ENCODE results near the gene ISOC2. TPM values are rescaled to one million over a fixed set of nuclear protein-coding genes. Genes with fewer than 3 reads are reported as not detected.

Gene ISOC2
- total RNA-seq, 4 donors from 2014 or later, result 71.1 to 142 (median 97.6) TPM

- WGBS, 2 donors (ENCODE audit: low coverage in 1 of 2), result 63 to 71% methylated on average over 5 to 15 of the region's 15 CpGs
- in situ Hi-C loops (cut with MboI; ENCODE audit: low pct_ligation_motif_present in 1 of 4, low pct_unique_long_range_greater_than_20kb in 1 of 4, low sequenced_read_pairs in 3 of 4) (no loop called here), intact Hi-C loops (cut with DNase I; ENCODE audit: low total_unique reads) (no loop called here)
- Histone ChIP-seq H3K36me3 (no peaks in the 10 kb centered on the region), H3K9me3 (no peaks in the 10 kb centered on the region), H3K27me3 (no peaks in the 10 kb centered on the region), H3K4me3 (no peak overlapping the region), H3K27ac (no peak overlapping the region), H3K4me1 (peaks cover 9 to 31% (median 23%) of the 10 kb centered on the region in 4 donors)
- TF ChIP-seq POLR2AphosphoS5 (IDR thresholded peaks at IDR 0.05), result no peak
- no peak for TF ChIP-seq POLR2A (IDR thresholded peaks at IDR 0.05)
- no peak for TF ChIP-seq EP300 (IDR thresholded peaks at IDR 0.05; ENCODE audit: low read depth)
- no peak for TF ChIP-seq CTCF (IDR thresholded peaks at IDR 0.05)
- no peak for DNase-seq
These were observed 2.2 kb upstream of the ISOC2 start for GRCh38 chr19:55463583-55464031.

GRCh38 chr19:55462722-55463121 is 1.3 kb upstream of the ISOC2 start:
- Histone ChIP-seq H3K36me3 (no peaks in the 10 kb centered on the region), H3K9me3 (no peaks in the 10 kb centered on the region), H3K4me3 (peak overlapping the region in 1 of 4 donors; percentile 69), H3K27me3 (no peaks in the 10 kb centered on the region), H3K4me1 (peaks cover 6 to 28% (median 20%) of the 10 kb centered on the region in 4 donors), H3K27ac (no peak overlapping the region)
- DNase-seq, result no peak
- TF ChIP-seq CTCF (IDR thresholded peaks at IDR 0.05), result no peak
- TF ChIP-seq POLR2A (IDR thresholded peaks at IDR 0.05), result no peak
- TF ChIP-seq EP300 (IDR thresholded peaks at IDR 0.05; ENCODE audit: low read depth), result no peak
- no peak for TF ChIP-seq POLR2AphosphoS5 (IDR thresholded peaks at IDR 0.05)
- in situ Hi-C loops (cut with MboI; ENCODE audit: low pct_ligation_motif_present in 1 of 4, low pct_unique_long_range_greater_than_20kb in 1 of 4, low sequenced_read_pairs in 3 of 4), result no loop called here
- intact Hi-C loops (cut with DNase I; ENCODE audit: low total_unique reads), result no loop called here
- WGBS, 2 donors (ENCODE audit: low coverage in 1 of 2), result 84 to 88% methylated on average over 11 of the region's 11 CpGs

- Histone ChIP-seq H3K27ac (peak overlapping the region; percentile 86 to 97 (median 90)), H3K36me3 (no peaks in the 10 kb centered on the region), H3K4me1 (peaks cover 6 to 28% (median 20%) of the 10 kb centered on the region in 4 donors), H3K27me3 (no peaks in the 10 kb centered on the region), H3K9me3 (no peaks in the 10 kb centered on the region), H3K4me3 (peak overlapping the region; percentile 41 to 74 (median 64))
- in situ Hi-C loops (cut with MboI; ENCODE audit: low pct_ligation_motif_present in 1 of 4, low pct_unique_long_range_greater_than_20kb in 1 of 4, low sequenced_read_pairs in 3 of 4) (no loop called here), intact Hi-C loops (cut with DNase I; ENCODE audit: low total_unique reads) (no loop called here)
- TF ChIP-seq POLR2A (IDR thresholded peaks at IDR 0.05) (no peak), POLR2AphosphoS5 (IDR thresholded peaks at IDR 0.05) (peak in 2 of 3 donors; percentile 5 to 10), EP300 (IDR thresholded peaks at IDR 0.05; ENCODE audit: low read depth) (no peak), CTCF (IDR thresholded peaks at IDR 0.05) (peak in 1 of 5 experiments; percentile 36)
- WGBS, 2 donors (ENCODE audit: low coverage in 1 of 2), result 7 to 45% methylated on average over 2 to 27 of the region's 27 CpGs
- no peak for DNase-seq
These were observed 658 bp upstream of the ISOC2 start for GRCh38 chr19:55461974-55462626.

- H3K9me3 ChIP-seq, result no peaks in the 10 kb centered on the region
- in situ Hi-C loops (cut with MboI; ENCODE audit: low pct_ligation_motif_present in 1 of 4, low pct_unique_long_range_greater_than_20kb in 1 of 4, low sequenced_read_pairs in 3 of 4) (no loop called here), intact Hi-C loops (cut with DNase I; ENCODE audit: low total_unique reads) (no loop called here)
- peak overlapping the region; percentile 91 to 98 (median 96) for H3K27ac ChIP-seq
- no peaks in the 10 kb centered on the region for H3K36me3 ChIP-seq
- 10 to 15% methylated on average over 14 to 23 of the region's 24 CpGs for WGBS, 2 donors (ENCODE audit: low coverage in 1 of 2)
- peak; percentile 86 for DNase-seq
- peak overlapping the region; percentile 74 to 98 (median 86) for H3K4me3 ChIP-seq
- H3K27me3 ChIP-seq, result no peaks in the 10 kb centered on the region
- H3K4me1 ChIP-seq, result peaks cover 6 to 28% (median 20%) of the 10 kb centered on the region in 4 donors
- TF ChIP-seq POLR2AphosphoS5 (IDR thresholded peaks at IDR 0.05) (no peak), POLR2A (IDR thresholded peaks at IDR 0.05) (no peak), EP300 (IDR thresholded peaks at IDR 0.05; ENCODE audit: low read depth) (no peak), CTCF (IDR thresholded peaks at IDR 0.05) (no peak)
These were observed 678 bp downstream of the ISOC2 start for GRCh38 chr19:55460670-55461258.

Data from transverse colon (tissue), 4 donors.